ENCODE measurements around the gene SLC25A14.

The SLC25A14 gene

GRCh38 chrX:130378024-130378669 lies 38.4 kb downstream of the SLC25A14 start:
- in situ Hi-C loops (cut with HindIII; ENCODE audit: low sequenced_read_pairs): loop anchor here (25.0 kb wide), 1 partner anchor 534 kb away; the partner anchor contains the start of gene ENOX2

- in situ Hi-C loops (cut with HindIII; ENCODE audit: low sequenced_read_pairs): loop anchor here (25.0 kb wide), 1 partner anchor 527 kb away; the partner anchor contains the start of gene ENOX2
Measured at GRCh38 chrX:130385520-130385919, 45.8 kb downstream of the SLC25A14 start, which contains the start of gene GPR119. Gene GPR119 (minus strand): TSS chrX:130385674. CDS start chrX:130385447, 227 bp downstream.

GRCh38 chrX:130386408-130386808 lies 46.7 kb downstream of the SLC25A14 start:
- in situ Hi-C loops (cut with HindIII; ENCODE audit: low sequenced_read_pairs): loop anchor here (25.0 kb wide), 1 partner anchor 526 kb away; the partner anchor contains the start of gene ENOX2

GRCh38 chrX:130393451-130394074 lies 53.8 kb downstream of the SLC25A14 start:
- in situ Hi-C loops (cut with HindIII; ENCODE audit: low sequenced_read_pairs): loop anchor here (25.0 kb wide), 1 partner anchor 519 kb away; the partner anchor contains the start of gene ENOX2

GRCh38 chrX:130395341-130395740 lies 55.6 kb downstream of the SLC25A14 start:
- in situ Hi-C loops (cut with HindIII; ENCODE audit: low sequenced_read_pairs): loop anchor here (25.0 kb wide), 1 partner anchor 517 kb away; the partner anchor contains the start of gene ENOX2

- in situ Hi-C loops (cut with HindIII; ENCODE audit: low sequenced_read_pairs): no loop called here
Measured at GRCh38 chrX:130401415-130402207, 61.9 kb downstream of the SLC25A14 start, which contains the start of gene RBMX2. Gene RBMX2 (plus strand): TSS chrX:130401987. CDS start chrX:130402033, 46 bp downstream.

GRCh38 chrX:130402208-130402684 lies 62.5 kb downstream of the SLC25A14 start:
- in situ Hi-C loops (cut with HindIII; ENCODE audit: low sequenced_read_pairs): no loop called here

GRCh38 chrX:130413415-130413814 lies 73.7 kb downstream of the SLC25A14 start:
- in situ Hi-C loops (cut with HindIII; ENCODE audit: low sequenced_read_pairs): no loop called here

- in situ Hi-C loops (cut with HindIII; ENCODE audit: low sequenced_read_pairs): no loop called here
Measured at GRCh38 chrX:130414800-130415199, 75.1 kb downstream of the SLC25A14 start.

- in situ Hi-C loops (cut with HindIII; ENCODE audit: low sequenced_read_pairs): no loop called here
Measured at GRCh38 chrX:130415201-130415600, 75.5 kb downstream of the SLC25A14 start.

GRCh38 chrX:130416785-130417184 lies 77.1 kb downstream of the SLC25A14 start:
- in situ Hi-C loops (cut with HindIII; ENCODE audit: low sequenced_read_pairs): no loop called here

- in situ Hi-C loops (cut with HindIII; ENCODE audit: low sequenced_read_pairs): no loop called here
Measured at GRCh38 chrX:130418066-130418465, 78.3 kb downstream of the SLC25A14 start.

- in situ Hi-C loops (cut with HindIII; ENCODE audit: low sequenced_read_pairs): no loop called here
Measured at GRCh38 chrX:130418740-130419139, 79.0 kb downstream of the SLC25A14 start.

- in situ Hi-C loops (cut with HindIII; ENCODE audit: low sequenced_read_pairs): no loop called here
Measured at GRCh38 chrX:130419263-130419662, 79.5 kb downstream of the SLC25A14 start.

Measured in DLD1 (cell line).